ENCODE measurements around the gene DOCK6. TPM values are rescaled to one million over a fixed set of nuclear protein-coding genes. Genes with fewer than 3 reads are reported as not detected.

DOCK6 gene
- total and polyA plus RNA-seq, 2 of the 13 experiments (the other 11 are each of a cell fraction or from before 2014, with no cell fraction given), result 5.4 to 38.1 TPM

DNA sequence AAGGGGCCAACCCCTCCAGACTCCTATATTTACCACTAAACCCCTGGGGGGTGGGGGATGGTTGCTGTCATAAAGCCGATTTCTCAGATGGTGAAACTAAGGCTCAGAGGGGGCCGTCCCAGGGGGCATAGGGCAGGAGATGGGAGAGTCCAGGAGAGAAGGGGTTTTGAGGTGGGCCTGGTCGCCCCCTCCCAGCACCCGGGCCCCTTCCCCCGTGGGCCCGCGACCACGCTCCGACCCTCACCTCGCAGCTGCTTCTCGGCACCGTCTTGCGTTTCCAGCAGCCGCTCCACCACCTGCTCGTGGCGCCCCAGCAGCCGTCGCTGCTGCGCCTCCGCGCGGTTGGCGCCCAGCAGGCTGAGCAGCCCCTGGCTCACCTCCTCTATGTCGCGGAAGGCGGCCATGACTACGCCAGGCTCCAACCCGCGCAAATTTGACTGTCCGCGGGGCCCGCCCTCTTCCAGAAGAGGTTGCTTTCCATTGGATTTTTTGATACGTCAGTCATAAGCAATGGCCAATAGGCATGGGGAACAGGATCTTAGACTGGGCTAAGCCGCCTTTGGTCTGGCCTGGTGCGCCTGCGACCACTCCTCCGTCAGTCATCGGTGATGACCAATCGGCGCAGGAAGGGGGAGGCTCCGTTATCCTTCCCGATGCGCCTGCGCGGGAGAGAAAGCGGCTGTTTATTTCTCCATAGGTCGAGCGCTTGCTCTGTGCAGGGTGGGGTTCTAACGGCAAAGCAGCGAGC is 106.8 kb downstream of the DOCK6 start, which contains the start of gene SPC24 (continued):
- TF ChIP-seq, protein P1, sequence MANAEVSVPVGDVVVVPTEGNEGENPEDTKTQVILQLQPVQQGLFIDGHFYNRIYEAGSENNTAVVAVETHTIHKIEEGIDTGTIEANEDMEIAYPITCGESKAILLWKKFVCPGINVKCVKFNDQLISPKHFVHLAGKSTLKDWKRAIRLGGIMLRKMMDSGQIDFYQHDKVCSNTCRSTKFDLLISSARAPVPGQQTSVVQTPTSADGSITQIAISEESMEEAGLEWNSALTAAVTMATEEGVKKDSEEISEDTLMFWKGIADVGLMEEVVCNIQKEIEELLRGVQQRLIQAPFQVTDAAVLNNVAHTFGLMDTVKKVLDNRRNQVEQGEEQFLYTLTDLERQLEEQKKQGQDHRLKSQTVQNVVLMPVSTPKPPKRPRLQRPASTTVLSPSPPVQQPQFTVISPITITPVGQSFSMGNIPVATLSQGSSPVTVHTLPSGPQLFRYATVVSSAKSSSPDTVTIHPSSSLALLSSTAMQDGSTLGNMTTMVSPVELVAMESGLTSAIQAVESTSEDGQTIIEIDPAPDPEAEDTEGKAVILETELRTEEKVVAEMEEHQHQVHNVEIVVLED (CRISPR knock-in tag; IDR thresholded peaks at IDR 0.05; ENCODE audit: borderline replicate concordance), result no peak
- no peak for TF ChIP-seq GATA4 (IDR thresholded peaks at IDR 0.05; ENCODE audit: borderline replicate concordance, low read depth)
- no peak for TF ChIP-seq NFKBIZ (CRISPR knock-in tag; IDR thresholded peaks at IDR 0.05)
- TF ChIP-seq FLYWCH1 (CRISPR knock-in tag; IDR thresholded peaks at IDR 0.05), result no peak
- no peak for TF ChIP-seq EP300 (IDR thresholded peaks at IDR 0.05; ENCODE audit: low read depth in 2 of 2, low read length in 2 of 2)
- no peak for TF ChIP-seq EP300 (CRISPR knock-in tag; IDR thresholded peaks at IDR 0.05; ENCODE audit: borderline replicate concordance)
- peak; percentile 57; the same call in 1 of the 2 replicates for TF ChIP-seq ZNF772 (CRISPR knock-in tag; IDR thresholded peaks at IDR 0.05)
- no peak for TF ChIP-seq SYNCRIP (IDR thresholded peaks at IDR 0.05; ENCODE audit: insufficient read depth, low read depth, low read length)
- TF ChIP-seq, protein P2, sequence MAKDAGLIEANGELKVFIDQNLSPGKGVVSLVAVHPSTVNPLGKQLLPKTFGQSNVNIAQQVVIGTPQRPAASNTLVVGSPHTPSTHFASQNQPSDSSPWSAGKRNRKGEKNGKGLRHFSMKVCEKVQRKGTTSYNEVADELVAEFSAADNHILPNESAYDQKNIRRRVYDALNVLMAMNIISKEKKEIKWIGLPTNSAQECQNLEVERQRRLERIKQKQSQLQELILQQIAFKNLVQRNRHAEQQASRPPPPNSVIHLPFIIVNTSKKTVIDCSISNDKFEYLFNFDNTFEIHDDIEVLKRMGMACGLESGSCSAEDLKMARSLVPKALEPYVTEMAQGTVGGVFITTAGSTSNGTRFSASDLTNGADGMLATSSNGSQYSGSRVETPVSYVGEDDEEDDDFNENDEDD (CRISPR knock-in tag; IDR thresholded peaks at IDR 0.05; ENCODE audit: borderline replicate concordance), result peak; percentile 100
- no peak for TF ChIP-seq DNMT3B (CRISPR knock-in tag; conservative IDR thresholded peaks at IDR 0.05)
- TF ChIP-seq, protein P3, sequence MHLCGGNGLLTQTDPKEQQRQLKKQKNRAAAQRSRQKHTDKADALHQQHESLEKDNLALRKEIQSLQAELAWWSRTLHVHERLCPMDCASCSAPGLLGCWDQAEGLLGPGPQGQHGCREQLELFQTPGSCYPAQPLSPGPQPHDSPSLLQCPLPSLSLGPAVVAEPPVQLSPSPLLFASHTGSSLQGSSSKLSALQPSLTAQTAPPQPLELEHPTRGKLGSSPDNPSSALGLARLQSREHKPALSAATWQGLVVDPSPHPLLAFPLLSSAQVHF (CRISPR knock-in tag; IDR thresholded peaks at IDR 0.05), result 0 out of 2 replicates have a peak, but pooled peaks have one; percentile 52
- TF ChIP-seq KLF15 (CRISPR knock-in tag; IDR thresholded peaks at IDR 0.05; ENCODE audit: borderline replicate concordance), result no peak
- no peak for TF ChIP-seq ZFP36 (IDR thresholded peaks at IDR 0.05; ENCODE audit: borderline replicate concordance, low read depth, low read length, partially characterized antibody)
- TF ChIP-seq, protein P4, sequence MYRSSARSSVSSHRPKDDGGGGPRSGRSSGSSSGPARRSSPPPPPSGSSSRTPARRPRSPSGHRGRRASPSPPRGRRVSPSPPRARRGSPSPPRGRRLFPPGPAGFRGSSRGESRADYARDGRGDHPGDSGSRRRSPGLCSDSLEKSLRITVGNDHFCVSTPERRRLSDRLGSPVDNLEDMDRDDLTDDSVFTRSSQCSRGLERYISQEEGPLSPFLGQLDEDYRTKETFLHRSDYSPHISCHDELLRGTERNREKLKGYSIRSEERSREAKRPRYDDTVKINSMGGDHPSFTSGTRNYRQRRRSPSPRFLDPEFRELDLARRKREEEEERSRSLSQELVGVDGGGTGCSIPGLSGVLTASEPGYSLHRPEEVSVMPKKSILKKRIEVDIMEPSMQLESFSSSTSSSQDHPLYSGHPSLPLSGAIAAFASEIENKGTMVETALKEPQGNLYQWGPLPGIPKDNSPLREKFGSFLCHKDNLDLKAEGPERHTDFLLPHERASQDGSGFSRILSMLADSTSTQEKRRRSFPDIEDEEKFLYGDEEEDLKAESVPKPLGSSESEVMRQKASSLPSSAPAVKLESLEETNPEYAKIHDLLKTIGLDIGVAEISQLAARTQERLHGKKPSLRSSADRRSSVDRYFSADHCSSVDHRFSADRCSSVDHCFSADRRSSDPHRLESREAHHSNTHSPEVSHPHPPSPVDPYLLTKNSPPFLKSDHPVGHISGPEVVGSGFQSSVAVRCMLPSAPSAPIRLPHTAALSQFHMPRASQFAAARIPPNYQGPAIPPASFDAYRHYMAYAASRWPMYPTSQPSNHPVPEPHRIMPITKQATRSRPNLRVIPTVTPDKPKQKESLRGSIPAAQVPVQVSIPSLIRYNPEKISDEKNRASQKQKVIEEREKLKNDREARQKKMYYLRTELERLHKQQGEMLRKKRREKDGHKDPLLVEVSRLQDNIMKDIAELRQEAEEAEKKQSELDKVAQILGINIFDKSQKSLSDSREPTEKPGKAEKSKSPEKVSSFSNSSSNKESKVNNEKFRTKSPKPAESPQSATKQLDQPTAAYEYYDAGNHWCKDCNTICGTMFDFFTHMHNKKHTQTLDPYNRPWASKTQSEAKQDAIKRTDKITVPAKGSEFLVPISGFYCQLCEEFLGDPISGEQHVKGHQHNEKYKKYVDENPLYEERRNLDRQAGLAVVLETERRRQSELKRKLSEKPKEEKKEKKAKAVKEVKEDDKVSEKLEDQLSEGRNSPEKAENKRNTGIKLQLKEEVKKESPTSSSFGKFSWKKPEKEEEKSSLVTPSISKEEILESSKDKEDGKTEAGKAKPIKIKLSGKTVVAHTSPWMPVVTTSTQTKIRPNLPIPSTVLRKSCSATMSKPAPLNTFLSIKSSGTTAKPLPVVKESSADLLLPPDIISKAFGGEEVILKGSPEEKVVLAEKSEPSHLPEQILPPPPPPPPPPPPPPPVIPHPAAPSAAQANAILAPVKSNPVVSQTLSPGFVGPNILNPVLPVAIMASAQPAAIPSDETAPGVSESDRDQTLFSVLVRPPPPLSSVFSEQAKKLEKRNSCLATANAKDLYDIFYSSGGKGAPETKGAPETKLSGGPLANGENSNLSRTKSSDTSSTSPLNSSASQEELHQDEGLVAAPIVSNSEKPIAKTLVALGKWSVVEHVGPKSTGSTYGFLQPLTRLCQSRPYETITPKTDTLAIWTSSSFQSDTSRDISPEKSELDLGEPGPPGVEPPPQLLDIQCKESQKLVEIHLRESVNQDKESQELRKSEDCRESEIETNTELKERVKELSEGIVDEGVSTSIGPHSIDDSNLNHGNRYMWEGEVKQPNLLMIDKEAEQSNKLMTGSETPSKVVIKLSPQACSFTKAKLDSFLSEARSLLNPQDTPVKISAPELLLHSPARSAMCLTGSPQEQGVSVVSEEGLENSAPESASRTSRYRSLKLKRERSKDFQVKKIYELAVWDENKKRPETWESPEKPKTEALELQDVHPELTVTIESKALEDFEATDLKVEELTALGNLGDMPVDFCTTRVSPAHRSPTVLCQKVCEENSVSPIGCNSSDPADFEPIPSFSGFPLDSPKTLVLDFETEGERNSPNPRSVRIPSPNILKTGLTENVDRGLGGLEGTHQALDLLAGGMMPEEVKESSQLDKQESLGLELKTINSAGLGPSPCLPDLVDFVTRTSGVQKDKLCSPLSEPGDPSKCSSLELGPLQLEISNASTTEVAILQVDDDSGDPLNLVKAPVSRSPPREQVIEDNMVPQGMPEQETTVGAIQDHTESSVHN (CRISPR knock-in tag; IDR thresholded peaks at IDR 0.05), result no peak
- TF ChIP-seq, protein P5, sequence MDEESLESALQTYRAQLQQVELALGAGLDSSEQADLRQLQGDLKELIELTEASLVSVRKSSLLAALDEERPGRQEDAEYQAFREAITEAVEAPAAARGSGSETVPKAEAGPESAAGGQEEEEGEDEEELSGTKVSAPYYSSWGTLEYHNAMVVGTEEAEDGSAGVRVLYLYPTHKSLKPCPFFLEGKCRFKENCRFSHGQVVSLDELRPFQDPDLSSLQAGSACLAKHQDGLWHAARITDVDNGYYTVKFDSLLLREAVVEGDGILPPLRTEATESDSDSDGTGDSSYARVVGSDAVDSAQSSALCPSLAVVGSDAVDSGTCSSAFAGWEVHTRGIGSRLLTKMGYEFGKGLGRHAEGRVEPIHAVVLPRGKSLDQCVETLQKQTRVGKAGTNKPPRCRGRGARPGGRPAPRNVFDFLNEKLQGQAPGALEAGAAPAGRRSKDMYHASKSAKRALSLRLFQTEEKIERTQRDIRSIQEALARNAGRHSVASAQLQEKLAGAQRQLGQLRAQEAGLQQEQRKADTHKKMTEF (CRISPR knock-in tag; IDR thresholded peaks at IDR 0.05), result 0 out of 2 replicates have a peak, but pooled peaks have one; percentile 12

Measured in HepG2 (cell line).